GM06990 (cell line): Measurements from ENCODE around the gene ARFIP1.

Experiments
- DNase-seq: peaks from one replicate; pipeline ENCODE4 v3.0.0-alpha.2; 2011; ENCODE audit not compliant: insufficient read length; ENCODE audit errors: extremely low read depth
- H3K27me3 ChIP-seq: replicated peaks from 2 replicates; pipeline ENCODE4 v1.6.0; 2011; ENCODE audit warnings: low read length; ENCODE audit not compliant: control insufficient read depth, insufficient read depth
- H3K36me3 ChIP-seq: 2 replicates; pipeline ENCODE4 v1.5.1; 2011; ENCODE audit warnings: low read length; ENCODE audit not compliant: control insufficient read depth, insufficient read depth
- H3K4me3 ChIP-seq: replicated peaks from 2 replicates; pipeline ENCODE4 v1.5.1; 2011; ENCODE audit warnings: low read depth, mild to moderate bottlenecking, control low read depth, low read length
- TF ChIP-seq, protein P1 (sequence below): IDR thresholded peaks from 2 replicates; pipeline ENCODE4 v1.5.1; 2011; ENCODE audit warnings: low read length, control low read depth, mild to moderate bottlenecking, inconsistent platforms; ENCODE audit not compliant: insufficient read depth, poor library complexity, severe bottlenecking

ARFIP1 gene

GRCh38 chr4:152795891-152796290 is 16.1 kb downstream of the ARFIP1 start:
- TF ChIP-seq, protein P1, sequence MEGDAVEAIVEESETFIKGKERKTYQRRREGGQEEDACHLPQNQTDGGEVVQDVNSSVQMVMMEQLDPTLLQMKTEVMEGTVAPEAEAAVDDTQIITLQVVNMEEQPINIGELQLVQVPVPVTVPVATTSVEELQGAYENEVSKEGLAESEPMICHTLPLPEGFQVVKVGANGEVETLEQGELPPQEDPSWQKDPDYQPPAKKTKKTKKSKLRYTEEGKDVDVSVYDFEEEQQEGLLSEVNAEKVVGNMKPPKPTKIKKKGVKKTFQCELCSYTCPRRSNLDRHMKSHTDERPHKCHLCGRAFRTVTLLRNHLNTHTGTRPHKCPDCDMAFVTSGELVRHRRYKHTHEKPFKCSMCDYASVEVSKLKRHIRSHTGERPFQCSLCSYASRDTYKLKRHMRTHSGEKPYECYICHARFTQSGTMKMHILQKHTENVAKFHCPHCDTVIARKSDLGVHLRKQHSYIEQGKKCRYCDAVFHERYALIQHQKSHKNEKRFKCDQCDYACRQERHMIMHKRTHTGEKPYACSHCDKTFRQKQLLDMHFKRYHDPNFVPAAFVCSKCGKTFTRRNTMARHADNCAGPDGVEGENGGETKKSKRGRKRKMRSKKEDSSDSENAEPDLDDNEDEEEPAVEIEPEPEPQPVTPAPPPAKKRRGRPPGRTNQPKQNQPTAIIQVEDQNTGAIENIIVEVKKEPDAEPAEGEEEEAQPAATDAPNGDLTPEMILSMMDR = no peak
- no peak overlapping the region for H3K4me3 ChIP-seq
- H3K27me3 ChIP-seq = no peaks in the 10 kb centered on the region
- no peaks in the 10 kb centered on the region for H3K36me3 ChIP-seq
- DNase-seq = no peak

DNA sequence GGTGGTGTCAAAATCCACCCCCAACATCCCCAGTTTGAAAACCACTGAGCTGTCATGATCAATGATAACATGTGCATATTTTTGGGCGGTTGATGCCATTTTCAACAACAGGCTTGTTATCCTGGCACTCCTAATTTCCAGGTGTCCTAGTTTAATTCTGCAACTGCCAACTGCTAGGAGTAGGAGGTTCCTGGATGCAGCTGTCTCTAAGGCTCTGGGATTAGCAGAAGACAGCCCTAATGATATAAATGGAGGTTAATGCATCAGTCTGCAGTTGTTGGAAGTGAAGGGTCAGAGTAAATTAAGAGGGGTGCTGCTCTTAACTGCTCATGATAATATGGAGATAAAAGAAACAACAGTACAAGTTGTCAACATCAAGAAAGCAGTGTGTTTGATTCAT is 23.8 kb downstream of the ARFIP1 start:
- Histone ChIP-seq H3K27me3 (no peaks in the 10 kb centered on the region), H3K36me3 (no peaks in the 10 kb centered on the region), H3K4me3 (no peak overlapping the region)
- DNase-seq = no peak
- TF ChIP-seq, protein P1 = no peak

DNA sequence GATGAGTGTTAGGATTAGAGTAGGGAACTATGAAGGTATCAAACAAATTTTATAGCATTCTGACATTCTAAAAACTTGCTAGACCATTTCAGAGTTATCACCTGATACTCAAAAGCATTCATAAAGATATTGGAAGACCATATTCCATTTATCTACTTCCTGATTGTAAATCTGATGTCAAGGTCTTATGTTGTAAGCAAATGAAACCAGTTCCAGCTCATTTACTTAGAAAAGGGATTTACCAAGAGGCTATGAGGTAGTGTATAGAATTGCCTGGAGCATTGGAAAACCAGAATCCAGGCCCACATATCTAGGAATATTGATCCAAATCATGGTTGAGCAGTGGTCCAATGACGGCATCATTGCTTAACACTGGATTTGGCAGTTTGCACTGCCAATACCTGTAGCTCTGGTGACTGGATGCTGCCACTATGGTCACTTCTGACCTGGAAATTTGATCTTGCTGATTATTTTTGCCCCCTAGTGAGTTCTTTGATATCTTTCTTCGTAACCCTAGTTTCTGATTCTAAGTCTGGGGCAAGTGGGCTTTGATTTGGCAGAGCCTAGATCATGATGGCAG is 25.4 kb downstream of the ARFIP1 start:
- H3K4me3 ChIP-seq = no peak overlapping the region
- no peaks in the 10 kb centered on the region for H3K36me3 ChIP-seq
- no peak for DNase-seq
- no peaks in the 10 kb centered on the region for H3K27me3 ChIP-seq
- TF ChIP-seq, protein P1 = no peak

- TF ChIP-seq, protein P1 = no peak
- H3K36me3 ChIP-seq = no peaks in the 10 kb centered on the region
- no peak overlapping the region for H3K4me3 ChIP-seq
- DNase-seq = no peak
- no peaks in the 10 kb centered on the region for H3K27me3 ChIP-seq
Observed at GRCh38 chr4:152805818-152806217, 26.1 kb downstream of the ARFIP1 start.

- H3K4me3 ChIP-seq = no peak overlapping the region
- no peak for DNase-seq
- TF ChIP-seq, protein P1 = no peak
- H3K27me3 ChIP-seq = no peaks in the 10 kb centered on the region
- H3K36me3 ChIP-seq = no peaks in the 10 kb centered on the region
Observed at GRCh38 chr4:152806501-152807125, 26.9 kb downstream of the ARFIP1 start.
